Fibroblast of pulmonary artery (primary cell): Measurements from ENCODE around the gene HNRNPAB.

Experiments used
- DNase-seq: peaks from one replicate; pipeline ENCODE4 v3.0.0-alpha.2; 2010; ENCODE audit warnings: low read depth
- H3K4me3 ChIP-seq: replicated peaks from 2 replicates; pipeline ENCODE4 v1.5.1; 2011; ENCODE audit warnings: low read depth, mild to moderate bottlenecking, control low read depth, low read length, moderate library complexity
- TF ChIP-seq, protein P1 (sequence below): IDR thresholded peaks from 2 replicates; pipeline ENCODE4 v1.5.1; 2011; ENCODE audit warnings: mild to moderate bottlenecking, control low read depth, low read length, inconsistent platforms; ENCODE audit errors: missing control alignments

The HNRNPAB gene

DNA sequence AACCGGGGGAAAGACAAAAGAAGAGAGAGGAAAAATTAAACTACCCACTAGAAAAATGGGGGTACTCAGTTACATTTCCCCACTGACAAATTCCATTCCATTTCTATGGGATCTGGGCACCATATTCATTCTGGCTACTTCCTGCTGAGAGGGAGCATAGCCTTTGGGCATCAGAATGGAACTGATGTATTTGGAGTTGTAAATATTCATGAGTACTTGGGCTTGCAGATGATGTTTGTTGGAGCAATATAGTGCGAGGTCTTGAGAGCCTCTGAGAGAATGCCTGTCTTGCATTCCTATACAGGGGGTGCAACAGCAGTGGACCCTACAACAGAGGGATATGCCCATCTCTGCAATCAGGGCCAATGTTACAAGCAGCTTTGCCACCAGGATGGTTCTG is 33.9 kb upstream of the HNRNPAB start:
- TF ChIP-seq, protein P1, sequence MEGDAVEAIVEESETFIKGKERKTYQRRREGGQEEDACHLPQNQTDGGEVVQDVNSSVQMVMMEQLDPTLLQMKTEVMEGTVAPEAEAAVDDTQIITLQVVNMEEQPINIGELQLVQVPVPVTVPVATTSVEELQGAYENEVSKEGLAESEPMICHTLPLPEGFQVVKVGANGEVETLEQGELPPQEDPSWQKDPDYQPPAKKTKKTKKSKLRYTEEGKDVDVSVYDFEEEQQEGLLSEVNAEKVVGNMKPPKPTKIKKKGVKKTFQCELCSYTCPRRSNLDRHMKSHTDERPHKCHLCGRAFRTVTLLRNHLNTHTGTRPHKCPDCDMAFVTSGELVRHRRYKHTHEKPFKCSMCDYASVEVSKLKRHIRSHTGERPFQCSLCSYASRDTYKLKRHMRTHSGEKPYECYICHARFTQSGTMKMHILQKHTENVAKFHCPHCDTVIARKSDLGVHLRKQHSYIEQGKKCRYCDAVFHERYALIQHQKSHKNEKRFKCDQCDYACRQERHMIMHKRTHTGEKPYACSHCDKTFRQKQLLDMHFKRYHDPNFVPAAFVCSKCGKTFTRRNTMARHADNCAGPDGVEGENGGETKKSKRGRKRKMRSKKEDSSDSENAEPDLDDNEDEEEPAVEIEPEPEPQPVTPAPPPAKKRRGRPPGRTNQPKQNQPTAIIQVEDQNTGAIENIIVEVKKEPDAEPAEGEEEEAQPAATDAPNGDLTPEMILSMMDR, result no peak
- DNase-seq, result no peak
- H3K4me3 ChIP-seq, result no peak overlapping the region

DNA sequence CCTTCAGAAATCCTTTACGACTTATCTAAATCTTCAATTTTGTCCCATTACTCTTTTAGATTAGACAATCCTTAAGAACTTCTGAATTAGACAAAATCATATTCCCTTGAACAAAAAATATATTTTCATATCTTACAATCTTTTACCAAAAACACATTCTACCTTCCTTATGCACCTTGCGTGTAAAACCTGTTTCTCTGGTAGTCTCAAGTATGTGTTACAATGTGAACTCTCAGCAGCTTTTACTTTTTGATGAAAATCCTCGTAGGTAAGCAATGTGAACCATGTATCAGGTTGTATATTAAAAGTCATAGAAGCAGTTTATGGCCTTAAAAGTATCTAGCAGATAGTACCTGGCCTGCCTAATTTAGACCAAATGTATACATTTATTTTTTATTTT is 29.9 kb upstream of the HNRNPAB start:
- TF ChIP-seq, protein P1, result no peak
- no peak for DNase-seq
- no peak overlapping the region for H3K4me3 ChIP-seq

DNA sequence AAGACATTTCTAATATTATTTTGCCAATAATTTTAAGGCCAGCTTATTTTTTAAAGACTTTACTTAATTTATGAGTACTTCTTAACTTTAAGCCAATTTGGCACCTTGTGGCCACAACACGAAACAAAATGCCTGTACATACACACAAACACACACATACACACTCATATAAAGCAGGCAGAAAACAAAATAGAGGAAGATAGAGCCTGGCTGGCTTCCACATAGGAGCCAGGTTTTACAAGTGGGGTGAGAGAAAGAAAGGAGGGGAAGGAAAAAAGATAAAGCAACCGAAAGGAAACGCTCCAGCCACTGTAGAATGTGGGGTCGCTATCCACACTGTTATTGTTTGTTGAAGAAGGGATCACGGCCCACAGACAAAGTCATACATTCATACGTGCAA is 27.5 kb upstream of the HNRNPAB start:
- DNase-seq, result no peak
- TF ChIP-seq, protein P1, result no peak
- no peak overlapping the region for H3K4me3 ChIP-seq

DNA sequence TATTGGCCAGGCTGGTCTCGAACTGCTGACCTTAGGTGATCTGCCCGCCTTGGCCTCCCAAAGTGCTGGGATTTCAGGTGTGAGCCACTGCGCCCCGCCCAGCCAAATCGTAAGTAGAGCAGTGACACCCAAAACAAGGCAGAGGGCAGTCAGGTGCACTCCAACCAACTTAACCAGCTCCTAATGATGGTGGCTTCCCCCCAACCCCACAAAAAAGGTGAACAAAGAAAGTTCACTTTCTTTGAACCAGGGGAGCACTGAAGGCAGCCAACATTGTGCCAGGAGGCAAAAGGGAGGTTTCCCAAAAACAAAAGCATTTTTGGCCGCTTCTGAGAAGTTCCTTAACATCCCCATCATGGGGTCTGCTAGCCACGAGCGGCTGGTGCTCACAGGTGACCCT is 26.8 kb upstream of the HNRNPAB start:
- no peak overlapping the region for H3K4me3 ChIP-seq
- TF ChIP-seq, protein P1, result no peak
- no peak for DNase-seq

DNA sequence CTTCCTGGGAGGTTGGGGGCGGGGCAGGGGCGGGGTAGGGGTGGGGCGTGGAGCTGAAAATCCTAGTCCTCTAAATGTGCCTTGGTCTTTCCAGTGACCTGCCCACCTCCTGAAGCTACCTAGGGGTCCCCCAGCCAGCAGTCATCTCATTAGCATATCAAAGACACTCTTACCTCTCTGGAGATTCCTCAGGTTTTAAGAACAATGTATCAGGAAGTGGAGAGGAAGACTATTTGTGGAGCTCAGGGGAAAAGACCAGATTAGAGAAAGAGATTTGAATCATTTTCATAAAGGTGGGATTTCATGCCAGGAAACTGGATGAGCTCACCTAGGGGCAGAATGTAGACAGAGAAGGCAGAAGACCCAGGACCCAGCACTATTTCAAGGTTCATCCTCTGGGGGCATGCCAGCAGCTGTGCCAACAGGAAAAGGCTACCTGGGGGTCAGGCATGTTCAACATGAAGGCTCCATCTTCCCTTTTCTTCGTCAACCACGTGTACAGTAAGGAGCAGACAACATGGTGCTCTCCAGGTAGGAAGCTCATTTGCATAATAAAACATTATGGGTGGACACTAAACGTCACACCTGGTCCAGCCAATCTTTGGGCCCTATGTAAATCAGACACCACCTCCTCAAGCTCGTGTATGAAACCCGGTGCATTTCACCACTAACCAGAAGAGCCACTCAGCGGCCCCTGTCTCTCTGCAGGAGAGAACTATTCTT is 24.0 kb upstream of the HNRNPAB start:
- DNase-seq, result no peak
- H3K4me3 ChIP-seq, result no peak overlapping the region
- TF ChIP-seq, protein P1, result no peak

DNA sequence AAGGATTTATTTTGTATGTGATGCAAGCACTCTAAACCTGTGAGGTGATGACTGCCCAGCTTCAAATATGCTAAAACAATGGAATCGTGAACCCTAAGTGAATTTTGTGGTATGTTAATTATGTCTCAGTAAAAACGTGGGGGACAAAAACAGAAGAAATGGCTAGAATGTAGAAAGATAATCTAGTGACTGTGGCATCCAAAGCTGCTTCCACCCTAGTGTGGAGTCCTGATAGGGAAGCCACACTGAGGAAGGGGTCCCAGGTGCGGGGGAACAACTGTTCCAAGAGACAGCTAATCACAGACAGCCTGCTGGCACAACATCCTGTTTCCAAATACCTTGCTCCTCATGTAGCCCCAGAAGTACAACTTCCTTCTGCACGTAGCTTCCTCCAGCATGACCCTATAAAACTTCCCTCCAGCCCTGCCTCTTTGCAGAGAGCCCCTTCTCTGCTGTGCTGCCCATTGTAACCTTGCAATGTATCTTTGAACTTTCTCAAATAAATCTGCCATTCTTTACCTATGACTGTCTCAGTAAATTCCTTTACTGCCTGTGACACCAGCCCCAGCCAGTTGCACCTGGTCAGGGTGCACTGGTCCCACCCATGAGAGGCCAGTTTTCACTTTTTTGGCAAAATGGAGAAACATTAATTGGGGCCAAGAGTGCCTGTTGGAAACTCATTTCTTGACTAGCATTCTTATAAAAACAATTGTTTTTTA is 22.0 kb upstream of the HNRNPAB start:
- H3K4me3 ChIP-seq, result no peak overlapping the region
- TF ChIP-seq, protein P1, result no peak
- DNase-seq, result no peak
